PFSK-1 (cell line): ENCODE data around the gene DPPA3.

ENCODE experiments used
- FOXP2 ChIP-seq: optimal IDR thresholded peaks from 2 replicates; pipeline ENCODE3; 2011; ENCODE audit warnings: borderline replicate concordance, control low read depth, inconsistent platforms; ENCODE audit not compliant: insufficient read depth; ENCODE audit errors: extremely low read length, extremely low read depth
- POLR2AphosphoS5 ChIP-seq: IDR thresholded peaks from 2 replicates; pipeline ENCODE4 v1.6.1; 2012; ENCODE audit warnings: low read depth, mild to moderate bottlenecking, control low read depth, low read length, moderate library complexity
- SIN3A ChIP-seq: IDR thresholded peaks from 2 replicates; pipeline ENCODE4 v1.6.1; 2012; ENCODE audit warnings: mild to moderate bottlenecking, low read length, moderate library complexity, borderline replicate concordance; ENCODE audit not compliant: insufficient read depth
- TAF1 ChIP-seq: IDR thresholded peaks from 2 replicates; pipeline ENCODE4 v1.6.1; 2012; ENCODE audit warnings: low read length, control low read depth, borderline replicate concordance; ENCODE audit not compliant: insufficient read depth
- TF ChIP-seq, protein P1 (sequence below), 2 experiments: IDR thresholded peaks; 2 replicates each; pipeline versions ENCODE4 v1.6.1 to v1.8.0; 2011 to 2012; ENCODE audit warnings: low read depth in 2 of 2, low read length in 2 of 2, control low read depth in 1 of 2, inconsistent platforms in 1 of 2, mild to moderate bottlenecking in 1 of 2, moderate library complexity in 1 of 2; ENCODE audit not compliant: insufficient read depth in 1 of 2

Gene DPPA3

GRCh38 chr12:7719946-7720730 is 8.9 kb downstream of the DPPA3 start:
- TF ChIP-seq SIN3A: no peak
- TF ChIP-seq, protein P1, sequence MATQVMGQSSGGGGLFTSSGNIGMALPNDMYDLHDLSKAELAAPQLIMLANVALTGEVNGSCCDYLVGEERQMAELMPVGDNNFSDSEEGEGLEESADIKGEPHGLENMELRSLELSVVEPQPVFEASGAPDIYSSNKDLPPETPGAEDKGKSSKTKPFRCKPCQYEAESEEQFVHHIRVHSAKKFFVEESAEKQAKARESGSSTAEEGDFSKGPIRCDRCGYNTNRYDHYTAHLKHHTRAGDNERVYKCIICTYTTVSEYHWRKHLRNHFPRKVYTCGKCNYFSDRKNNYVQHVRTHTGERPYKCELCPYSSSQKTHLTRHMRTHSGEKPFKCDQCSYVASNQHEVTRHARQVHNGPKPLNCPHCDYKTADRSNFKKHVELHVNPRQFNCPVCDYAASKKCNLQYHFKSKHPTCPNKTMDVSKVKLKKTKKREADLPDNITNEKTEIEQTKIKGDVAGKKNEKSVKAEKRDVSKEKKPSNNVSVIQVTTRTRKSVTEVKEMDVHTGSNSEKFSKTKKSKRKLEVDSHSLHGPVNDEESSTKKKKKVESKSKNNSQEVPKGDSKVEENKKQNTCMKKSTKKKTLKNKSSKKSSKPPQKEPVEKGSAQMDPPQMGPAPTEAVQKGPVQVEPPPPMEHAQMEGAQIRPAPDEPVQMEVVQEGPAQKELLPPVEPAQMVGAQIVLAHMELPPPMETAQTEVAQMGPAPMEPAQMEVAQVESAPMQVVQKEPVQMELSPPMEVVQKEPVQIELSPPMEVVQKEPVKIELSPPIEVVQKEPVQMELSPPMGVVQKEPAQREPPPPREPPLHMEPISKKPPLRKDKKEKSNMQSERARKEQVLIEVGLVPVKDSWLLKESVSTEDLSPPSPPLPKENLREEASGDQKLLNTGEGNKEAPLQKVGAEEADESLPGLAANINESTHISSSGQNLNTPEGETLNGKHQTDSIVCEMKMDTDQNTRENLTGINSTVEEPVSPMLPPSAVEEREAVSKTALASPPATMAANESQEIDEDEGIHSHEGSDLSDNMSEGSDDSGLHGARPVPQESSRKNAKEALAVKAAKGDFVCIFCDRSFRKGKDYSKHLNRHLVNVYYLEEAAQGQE (IDR thresholded peaks at IDR 0.05; ENCODE audit: insufficient read depth in 1 of 2, low read depth in 2 of 2, low read length in 2 of 2): no peak
- TF ChIP-seq FOXP2: no peak
- no peak for TF ChIP-seq POLR2AphosphoS5
- no peak for TF ChIP-seq TAF1

DNA sequence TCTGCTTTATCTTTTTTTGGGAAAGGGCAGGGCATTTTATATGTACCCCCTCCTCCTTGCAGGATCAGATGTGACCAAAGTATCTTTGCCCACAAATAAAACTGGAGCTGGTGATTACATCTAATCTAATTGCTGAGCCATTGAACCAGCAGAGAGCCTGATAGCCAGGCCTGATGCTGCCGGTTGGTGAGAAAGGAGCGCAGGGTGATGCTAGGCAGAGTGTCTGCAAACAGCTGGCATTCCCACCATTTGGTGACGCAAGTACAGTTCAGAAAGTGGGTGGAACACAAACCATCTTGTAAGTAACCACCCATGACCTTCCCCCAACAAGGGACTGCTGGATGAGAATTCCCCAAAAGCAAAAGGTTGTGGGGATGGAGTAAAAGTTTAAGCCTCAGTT is 12.7 kb downstream of the DPPA3 start:
- TF ChIP-seq, protein P1 (IDR thresholded peaks at IDR 0.05; ENCODE audit: insufficient read depth in 1 of 2, low read depth in 2 of 2, low read length in 2 of 2): no peak
- TF ChIP-seq FOXP2 (no peak), POLR2AphosphoS5 (no peak), SIN3A (no peak), TAF1 (no peak)

GRCh38 chr12:7729746-7730145 is 18.5 kb downstream of the DPPA3 start:
- TF ChIP-seq SIN3A (no peak), FOXP2 (no peak), TAF1 (no peak), POLR2AphosphoS5 (no peak)
- TF ChIP-seq, protein P1 (IDR thresholded peaks at IDR 0.05; ENCODE audit: insufficient read depth in 1 of 2, low read depth in 2 of 2, low read length in 2 of 2): no peak

DNA sequence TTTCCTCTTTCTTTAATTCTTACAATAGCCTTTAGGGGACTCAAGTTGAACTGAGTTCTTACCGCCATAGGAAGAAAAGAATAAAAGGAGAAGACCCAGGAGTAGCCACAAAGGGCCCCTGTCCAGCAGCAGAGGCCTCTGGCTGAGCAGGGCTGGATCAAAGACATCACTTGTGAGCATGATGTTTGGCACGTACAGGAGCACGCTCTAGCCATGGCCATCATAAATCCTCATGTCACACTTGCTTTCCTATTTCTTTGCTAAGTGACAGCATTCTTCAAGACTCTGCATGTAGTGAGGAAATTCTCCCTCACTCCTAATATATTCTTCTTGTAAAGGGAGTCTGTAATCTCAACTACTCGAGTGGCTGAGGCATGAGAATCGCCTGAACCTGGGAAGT is 20.3 kb downstream of the DPPA3 start:
- TF ChIP-seq, protein P1 (IDR thresholded peaks at IDR 0.05; ENCODE audit: insufficient read depth in 1 of 2, low read depth in 2 of 2, low read length in 2 of 2): no peak
- TF ChIP-seq TAF1 (no peak), SIN3A (no peak), POLR2AphosphoS5 (no peak), FOXP2 (no peak)
